ENCODE measurements around the gene BCDIN3D.

BCDIN3D gene

GRCh38 chr12:49794811-49795653 lies 47.9 kb downstream of the BCDIN3D start:
- Histone ChIP-seq H3K4me1 (ENCODE audit: control insufficient read depth, low read length) (no peaks in the 10 kb centered on the region), H3K9me2 (replicated peaks; ENCODE audit: control insufficient read depth, low read length) (no peaks in the 10 kb centered on the region), H3K36me3 (ENCODE audit: control insufficient read depth, low read length) (peaks cover 5% of the 10 kb centered on the region; the same call in 1 of the 2 replicates), H4K20me1 (ENCODE audit: control insufficient read depth, insufficient read depth, low read depth, low read length) (no peaks in the 10 kb centered on the region), H3K27ac (ENCODE audit: low read depth, low read length) (no peak overlapping the region), H3K4me2 (ENCODE audit: low read length) (no peak overlapping the region), H3K79me2 (ENCODE audit: control insufficient read depth, low read length) (no peaks in the 10 kb centered on the region), H3K9me3 (ENCODE audit: control insufficient read depth, insufficient read depth, low read length) (no peaks in the 10 kb centered on the region), H3K4me3 (ENCODE audit: low read length) (no peak overlapping the region), H3F3A (ENCODE audit: control insufficient read depth, insufficient read depth) (no peaks in the 10 kb centered on the region), H3K27me3 (ENCODE audit: control insufficient read depth, low read length) (no peaks in the 10 kb centered on the region)
- no peak for TF ChIP-seq CTCF (IDR thresholded peaks at IDR 0.05; ENCODE audit: low read depth, low read length, poor library complexity, severe bottlenecking)
- no peak for TF ChIP-seq EZH2phosphoT487 (IDR thresholded peaks at IDR 0.05; ENCODE audit: borderline replicate concordance, low read length)

GRCh38 chr12:49794021-49794420 lies 48.9 kb downstream of the BCDIN3D start:
- TF ChIP-seq EZH2phosphoT487 (IDR thresholded peaks at IDR 0.05; ENCODE audit: borderline replicate concordance, low read length) = no peak
- H3K4me3 ChIP-seq (ENCODE audit: low read length) = no peak overlapping the region
- no peaks in the 10 kb centered on the region for H4K20me1 ChIP-seq (ENCODE audit: control insufficient read depth, insufficient read depth, low read depth, low read length)
- H3K9me3 ChIP-seq (ENCODE audit: control insufficient read depth, insufficient read depth, low read length) = no peaks in the 10 kb centered on the region
- H3K4me2 ChIP-seq (ENCODE audit: low read length) = no peak overlapping the region
- no peaks in the 10 kb centered on the region for H3F3A ChIP-seq (ENCODE audit: control insufficient read depth, insufficient read depth)
- no peak overlapping the region for H3K27ac ChIP-seq (ENCODE audit: low read depth, low read length)
- H3K79me2 ChIP-seq (ENCODE audit: control insufficient read depth, low read length) = no peaks in the 10 kb centered on the region
- H3K36me3 ChIP-seq (ENCODE audit: control insufficient read depth, low read length) = peaks cover 5% of the 10 kb centered on the region; the same call in 1 of the 2 replicates
- no peaks in the 10 kb centered on the region for H3K4me1 ChIP-seq (ENCODE audit: control insufficient read depth, low read length)
- no peaks in the 10 kb centered on the region for H3K9me2 ChIP-seq (replicated peaks; ENCODE audit: control insufficient read depth, low read length)
- no peaks in the 10 kb centered on the region for H3K27me3 ChIP-seq (ENCODE audit: control insufficient read depth, low read length)

GRCh38 chr12:49793620-49794019 lies 49.3 kb downstream of the BCDIN3D start:
- H3K79me2 ChIP-seq (ENCODE audit: control insufficient read depth, low read length) = no peaks in the 10 kb centered on the region
- TF ChIP-seq CTCF (IDR thresholded peaks at IDR 0.05; ENCODE audit: low read depth, low read length, poor library complexity, severe bottlenecking) (no peak), EZH2phosphoT487 (IDR thresholded peaks at IDR 0.05; ENCODE audit: borderline replicate concordance, low read length) (no peak)
- peaks cover 5% of the 10 kb centered on the region; the same call in 1 of the 2 replicates for H3K36me3 ChIP-seq (ENCODE audit: control insufficient read depth, low read length)
- H3K27ac ChIP-seq (ENCODE audit: low read depth, low read length) = no peak overlapping the region
- H3K4me3 ChIP-seq (ENCODE audit: low read length) = no peak overlapping the region
- H3K4me2 ChIP-seq (ENCODE audit: low read length) = no peak overlapping the region
- H3K9me2 ChIP-seq (replicated peaks; ENCODE audit: control insufficient read depth, low read length) = no peaks in the 10 kb centered on the region
- H3K27me3 ChIP-seq (ENCODE audit: control insufficient read depth, low read length) = no peaks in the 10 kb centered on the region
- H4K20me1 ChIP-seq (ENCODE audit: control insufficient read depth, insufficient read depth, low read depth, low read length) = no peaks in the 10 kb centered on the region
- no peaks in the 10 kb centered on the region for H3K9me3 ChIP-seq (ENCODE audit: control insufficient read depth, insufficient read depth, low read length)
- H3F3A ChIP-seq (ENCODE audit: control insufficient read depth, insufficient read depth) = no peaks in the 10 kb centered on the region
- no peaks in the 10 kb centered on the region for H3K4me1 ChIP-seq (ENCODE audit: control insufficient read depth, low read length)

GRCh38 chr12:49792976-49793580 lies 49.8 kb downstream of the BCDIN3D start:
- Histone ChIP-seq H3K36me3 (ENCODE audit: control insufficient read depth, low read length) (peaks cover 5% of the 10 kb centered on the region; the same call in 1 of the 2 replicates), H3K9me3 (ENCODE audit: control insufficient read depth, insufficient read depth, low read length) (no peaks in the 10 kb centered on the region), H4K20me1 (ENCODE audit: control insufficient read depth, insufficient read depth, low read depth, low read length) (no peaks in the 10 kb centered on the region), H3K9me2 (replicated peaks; ENCODE audit: control insufficient read depth, low read length) (no peaks in the 10 kb centered on the region), H3K4me1 (ENCODE audit: control insufficient read depth, low read length) (0 out of 2 replicates have a peak, but pooled peaks cover 2% of the 10 kb centered on the region), H3K4me2 (ENCODE audit: low read length) (no peak overlapping the region), H3K27me3 (ENCODE audit: control insufficient read depth, low read length) (no peaks in the 10 kb centered on the region), H3F3A (ENCODE audit: control insufficient read depth, insufficient read depth) (no peaks in the 10 kb centered on the region), H3K79me2 (ENCODE audit: control insufficient read depth, low read length) (no peaks in the 10 kb centered on the region), H3K4me3 (ENCODE audit: low read length) (no peak overlapping the region), H3K27ac (ENCODE audit: low read depth, low read length) (no peak overlapping the region)
- TF ChIP-seq EZH2phosphoT487 (IDR thresholded peaks at IDR 0.05; ENCODE audit: borderline replicate concordance, low read length) (no peak), CTCF (IDR thresholded peaks at IDR 0.05; ENCODE audit: low read depth, low read length, poor library complexity, severe bottlenecking) (no peak)

Data from DOHH2 (cell line).